Smooth muscle cell (in vitro differentiated cells): ENCODE data around the gene HOXC9. TPM values are rescaled to one million over a fixed set of nuclear protein-coding genes. Genes with fewer than 3 reads are reported as not detected.

Experiments
- DNase-seq: peaks from one replicate; lab custom pipeline; 2025; ENCODE audit not compliant: unreplicated experiment; lab: John Stamatoyannopoulos, UW
- H2AFZ ChIP-seq: fragments of 200-600 bp; sonication (generic); 2 replicates; pipeline ENCODE4 v1.6.0; 2016; ENCODE audit warnings: antibody characterized with exemption, low read depth, mild to moderate bottlenecking
- H3F3A ChIP-seq: fragments of 200-600 bp; sonication (generic); 2 replicates; pipeline ENCODE4 v1.6.0; 2017; ENCODE audit warnings: antibody characterized with exemption, low read depth
- H3K27ac ChIP-seq: fragments of 200-600 bp; sonication (generic); 2 replicates; pipeline ENCODE4 v1.5.1; 2016; ENCODE audit warnings: low read depth, mild to moderate bottlenecking
- H3K27me3 ChIP-seq: fragments of 200-600 bp; sonication (generic); 2 replicates; pipeline ENCODE4 v1.6.1; 2016; ENCODE audit warnings: low read depth, mild to moderate bottlenecking
- H3K36me3 ChIP-seq: fragments of 200-600 bp; sonication (generic); 2 replicates; pipeline ENCODE4 v1.5.1; 2016; ENCODE audit warnings: low read depth
- H3K4me1 ChIP-seq: fragments of 200-600 bp; sonication (generic); 2 replicates; pipeline ENCODE4 v1.5.1; 2016; ENCODE audit warnings: low read depth
- H3K4me2 ChIP-seq: fragments of 200-600 bp; sonication (generic); 2 replicates; pipeline ENCODE4 v1.6.0; 2016; ENCODE audit warnings: mild to moderate bottlenecking
- H3K4me3 ChIP-seq: fragments of 200-600 bp; sonication (generic); 2 replicates; pipeline ENCODE4 v1.5.1; 2016; ENCODE audit warnings: mild to moderate bottlenecking
- H3K79me2 ChIP-seq: fragments of 200-600 bp; sonication (generic); 2 replicates; pipeline ENCODE4 v1.6.0; 2016; ENCODE audit warnings: low read depth, mild to moderate bottlenecking
- H3K9ac ChIP-seq: fragments of 200-600 bp; sonication (generic); 2 replicates; pipeline ENCODE4 v1.6.0; 2016; ENCODE audit warnings: low read depth
- H3K9me3 ChIP-seq: fragments of 200-600 bp; sonication (generic); replicated peaks from 2 replicates; pipeline ENCODE4 v1.5.1; 2016; ENCODE audit warnings: low read depth
- H4K20me1 ChIP-seq: fragments of 200-600 bp; sonication (generic); 2 replicates; pipeline ENCODE4 v1.6.0; 2016; ENCODE audit warnings: low read depth
- CTCF ChIP-seq: fragments of 200-600 bp; sonication (generic); IDR thresholded peaks from 2 replicates; pipeline ENCODE4 v1.5.1; 2017; ENCODE audit warnings: borderline replicate concordance, mild to moderate bottlenecking, antibody characterized with exemption; ENCODE audit not compliant: insufficient read depth, poor library complexity, severe bottlenecking
- WGBS: methylation state at CpG from one replicate; pipeline ENCODE4 v1.1.7; 2016; ENCODE audit warnings: low lambda C conversion rate; 5-methylcytosine and 5-hydroxymethylcytosine counted together
- polyA plus RNA-seq: library from polyadenylated mRNA; unstranded; fragments of >200 nt; fragmentation: Nextera tagmentation; extraction: Ambion mirVana; gene quantifications from 2 replicates; pipeline ENCODE4 v1.2.1, GENCODE V29; 2016
- total RNA-seq: library from RNA; depleted of rRNA; stranded (reverse); fragments of >200 nt; gene quantifications from 2 replicates; pipeline ENCODE4 v1.2.3, GENCODE V29; 2014

Gene HOXC9
- total and polyA plus RNA-seq, 2 experiments from 2014 or later: 1.2 to 2.7 TPM

DNA sequence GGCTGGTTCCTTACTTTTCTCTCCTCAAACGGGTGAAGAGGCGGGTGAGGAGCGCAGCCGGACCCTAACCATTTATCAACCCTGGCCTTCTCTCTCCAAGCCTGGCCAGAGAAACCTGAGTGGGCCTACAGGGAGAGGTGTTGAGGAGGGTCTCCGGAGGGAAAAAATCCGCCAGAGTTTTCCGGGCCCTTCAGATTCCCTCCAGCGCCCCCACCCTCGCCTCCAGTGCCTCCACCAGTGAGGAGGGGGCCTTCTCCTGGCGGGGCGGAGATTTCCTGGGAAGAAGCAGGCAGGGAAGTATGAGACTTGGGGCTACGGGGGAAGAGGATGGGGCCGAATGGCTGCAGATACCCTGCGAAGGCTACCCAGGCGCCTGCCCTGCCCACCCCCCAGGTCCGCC is 31.5 kb downstream of the HOXC9 start:
- Histone ChIP-seq H3K36me3 (no peaks in the 10 kb centered on the region), H3K4me3 (peak overlapping the region; percentile 52), H3K79me2 (peaks cover 2% of the 10 kb centered on the region), H3K27ac (peak overlapping the region; percentile 88), H4K20me1 (no peaks in the 10 kb centered on the region), H2AFZ (no peak overlapping the region), H3K27me3 (peaks cover 99% of the 10 kb centered on the region), H3K4me1 (peaks cover 8% of the 10 kb centered on the region), H3F3A (no peaks in the 10 kb centered on the region), H3K9ac (peak overlapping the region; percentile 85), H3K9me3 (no peaks in the 10 kb centered on the region), H3K4me2 (peak overlapping the region; percentile 94)
- DNase-seq: no peak
- TF ChIP-seq CTCF: no peak
- 38% methylated on average over 16 of the region's 16 CpGs for WGBS

DNA sequence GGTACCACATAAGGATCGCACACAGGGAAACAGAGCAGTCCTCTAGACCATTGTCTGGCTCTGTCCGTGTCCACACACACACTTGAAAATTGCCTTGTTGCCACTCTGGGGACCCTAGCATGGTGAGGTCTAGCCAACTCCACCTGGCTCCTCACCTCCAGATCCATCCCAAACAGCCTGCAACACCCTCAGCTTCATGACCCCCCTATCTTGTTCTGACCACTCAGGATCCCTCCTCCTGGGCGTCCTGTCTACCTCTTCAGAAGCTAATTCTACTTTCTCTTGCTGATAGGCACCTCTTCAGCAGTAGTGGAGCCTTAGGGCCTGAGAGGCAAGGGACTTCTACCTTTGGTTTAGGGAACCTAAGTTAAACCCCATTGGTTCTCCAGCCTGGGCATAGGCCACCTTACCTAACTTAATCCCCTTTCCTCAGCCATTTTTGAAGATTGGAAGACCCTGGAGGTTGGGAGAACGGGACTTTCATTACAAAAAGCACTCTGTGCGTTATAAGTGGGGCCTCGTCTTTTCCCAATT is 32.2 kb downstream of the HOXC9 start:
- TF ChIP-seq CTCF: no peak
- Histone ChIP-seq H4K20me1 (no peaks in the 10 kb centered on the region), H3K9ac (no peak overlapping the region), H3F3A (no peaks in the 10 kb centered on the region), H3K36me3 (no peaks in the 10 kb centered on the region), H3K27me3 (peaks cover 99% of the 10 kb centered on the region), H3K4me3 (no peak overlapping the region), H3K4me2 (no peak overlapping the region), H2AFZ (no peak overlapping the region), H3K79me2 (no peaks in the 10 kb centered on the region), H3K27ac (peak overlapping the region; percentile 88), H3K9me3 (no peaks in the 10 kb centered on the region), H3K4me1 (peaks cover 8% of the 10 kb centered on the region)
- DNase-seq: no peak
- WGBS: 40% methylated on average over 6 of the region's 6 CpGs

DNA sequence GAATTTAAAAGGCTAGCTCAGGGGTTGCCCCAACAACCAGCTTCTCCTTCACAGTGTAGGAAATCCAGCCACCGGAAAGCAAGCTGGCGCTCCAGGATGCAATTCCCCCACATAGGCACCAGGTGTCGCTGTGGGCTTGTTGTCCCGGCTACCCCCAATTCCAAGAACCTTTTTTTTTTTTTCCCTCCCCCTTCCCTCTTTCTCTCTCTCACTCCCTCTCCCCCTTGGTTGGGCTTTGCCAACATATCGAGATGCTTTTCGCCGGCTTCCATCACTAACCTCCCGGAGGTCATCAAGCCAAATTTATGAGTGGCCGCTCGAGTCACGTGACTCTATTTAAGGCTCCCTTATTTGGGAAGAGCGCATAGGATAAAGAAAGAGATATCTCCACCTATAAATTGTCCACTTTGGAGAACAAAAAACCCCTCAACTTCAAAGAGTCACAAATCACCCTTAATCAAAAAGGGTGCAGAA is 32.7 kb downstream of the HOXC9 start, which contains the start of gene HOXC5:
Gene HOXC5 (plus strand): TSS at position 424 of the 474 bp plus-strand sequence. CDS start 73 bp downstream, outside the sequence.
- Histone ChIP-seq H3K4me3 (peak within 1 kb of the TSS; percentile 30), H3F3A (no peaks in the 10 kb centered on the region), H2AFZ (no peak within 1 kb of the TSS), H3K9me3 (no peaks in the 10 kb centered on the region), H3K36me3 (no peaks in the 10 kb centered on the region), H3K4me1 (peaks cover 8% of the 10 kb centered on the region), H4K20me1 (no peaks in the 10 kb centered on the region), H3K4me2 (peak within 1 kb of the TSS; percentile 94), H3K27me3 (peaks cover 99% of the 10 kb centered on the region), H3K9ac (no peak within 1 kb of the TSS), H3K27ac (peak within 1 kb of the TSS; percentile 88), H3K79me2 (no peaks in the 10 kb centered on the region)
- TF ChIP-seq CTCF: peak; percentile 93
- no peak for DNase-seq
- WGBS: 4% methylated on average over 12 of the region's 12 CpGs
